Measurements from ENCODE around the gene CPLX3.
A peak's percentile ranks its signal among the peaks of the same experiment; 100 is the strongest.

Gene CPLX3

DNA sequence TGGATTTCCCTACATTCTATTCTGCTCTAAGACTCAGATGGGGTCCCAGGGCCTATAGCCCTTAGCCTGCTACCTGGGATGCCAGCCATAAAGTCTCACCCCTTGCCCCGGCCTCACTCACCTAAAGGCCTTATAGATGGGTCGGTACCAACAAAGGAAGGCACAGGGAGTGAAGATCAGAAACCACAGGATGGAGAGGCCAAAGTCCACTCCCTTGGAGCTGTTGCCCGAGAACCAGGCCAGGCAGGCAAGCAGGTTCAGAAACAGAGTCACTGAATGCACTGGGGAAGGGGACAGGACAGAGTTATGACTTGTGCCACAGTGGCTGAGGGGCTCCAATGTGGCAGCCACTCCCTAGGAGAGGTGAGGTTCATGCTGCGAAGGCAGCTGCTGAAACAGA, 24.0 kb downstream of the CPLX3 start:
- no peak for DNase-seq

DNA sequence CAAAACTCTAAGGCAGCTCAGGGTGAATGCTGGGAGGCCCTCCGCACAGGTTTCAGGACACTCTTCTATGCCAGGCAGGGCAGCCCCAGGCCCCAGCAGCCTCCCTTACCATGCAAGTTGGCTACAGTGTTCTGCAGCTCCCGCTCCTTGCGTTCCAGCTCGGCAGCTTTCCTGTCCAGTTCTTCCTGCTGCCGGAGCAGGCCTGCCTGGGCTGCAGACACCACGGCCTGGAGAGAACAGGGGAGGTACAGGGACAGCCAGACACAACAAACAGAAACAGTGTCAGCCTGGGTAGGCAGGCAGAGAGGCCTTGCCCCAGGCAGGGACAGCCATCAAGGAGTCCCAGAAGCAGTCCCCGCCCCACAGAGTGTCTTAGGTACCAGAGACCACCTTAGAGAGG, 25.5 kb downstream of the CPLX3 start:
- no peak for DNase-seq

DNA sequence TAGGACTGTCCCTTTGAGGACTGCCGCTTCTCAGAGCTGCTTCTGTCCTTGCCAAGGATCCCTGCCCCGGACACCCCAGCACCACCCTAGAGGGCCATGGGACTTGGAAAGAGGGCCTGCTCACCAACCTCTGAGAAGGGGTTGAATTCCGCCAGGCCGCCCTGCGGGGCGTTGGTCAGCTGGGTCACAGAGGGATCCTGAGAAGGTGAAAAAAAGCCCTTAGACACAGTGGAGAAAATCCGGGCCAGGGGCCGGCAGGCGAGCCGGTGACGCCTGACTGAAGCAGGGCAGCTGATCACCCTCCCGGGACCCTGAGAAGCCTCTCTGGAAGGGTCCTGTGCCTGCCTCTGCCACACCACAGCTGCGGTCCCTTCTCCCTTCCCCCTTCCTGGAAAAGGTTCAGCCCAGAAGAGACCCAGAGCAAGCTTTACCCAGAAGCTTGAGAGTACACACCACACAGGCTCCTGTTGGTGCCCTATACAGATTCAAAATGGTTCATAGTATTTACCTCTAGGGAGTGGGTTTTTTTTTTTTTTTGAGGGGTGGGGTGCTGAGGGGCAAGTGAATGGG, 28.1 kb downstream of the CPLX3 start:
- DNase-seq, result no peak

DNA sequence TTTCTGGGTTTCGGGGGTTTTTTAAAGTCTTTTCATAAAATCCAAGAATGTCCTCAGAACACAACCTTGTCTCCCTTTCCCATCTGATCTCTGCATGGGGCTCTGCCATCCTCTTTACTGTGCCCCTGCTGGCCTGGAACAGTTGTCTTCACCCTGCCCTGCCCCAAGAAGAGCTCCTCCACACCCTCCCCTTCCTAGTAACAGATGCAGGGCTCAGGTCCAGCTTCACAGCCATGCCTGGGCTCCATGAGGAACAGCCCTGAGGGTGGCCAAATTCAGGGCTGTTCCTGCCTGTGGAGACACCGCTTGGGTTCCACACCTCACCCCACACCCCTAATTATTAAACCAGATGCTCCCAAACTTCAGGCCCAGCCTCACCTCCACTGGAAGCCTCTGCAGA, 29.4 kb downstream of the CPLX3 start:
- DNase-seq, result peak in 1 of 2 experiments; percentile 48

DNA sequence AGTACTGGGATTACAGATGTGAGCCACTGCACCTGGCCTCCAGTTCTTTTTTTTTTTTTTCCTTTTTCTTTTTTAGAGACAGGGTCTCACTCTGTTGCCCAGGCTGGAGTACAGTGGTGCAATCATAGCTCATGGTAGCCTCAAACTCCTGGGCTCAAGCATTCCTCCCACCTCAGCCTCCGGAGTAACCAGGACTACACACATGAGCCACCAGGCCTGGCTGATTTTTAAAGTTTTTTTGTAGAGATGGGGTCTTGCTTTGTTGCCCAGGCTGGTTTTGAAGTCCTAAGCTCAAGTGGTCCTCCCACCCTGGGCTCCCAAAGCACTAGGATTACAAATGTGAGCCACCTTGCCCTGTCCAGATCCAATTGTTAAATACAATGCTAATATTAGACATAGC, 30.1 kb downstream of the CPLX3 start:
- DNase-seq, result no peak

DNA sequence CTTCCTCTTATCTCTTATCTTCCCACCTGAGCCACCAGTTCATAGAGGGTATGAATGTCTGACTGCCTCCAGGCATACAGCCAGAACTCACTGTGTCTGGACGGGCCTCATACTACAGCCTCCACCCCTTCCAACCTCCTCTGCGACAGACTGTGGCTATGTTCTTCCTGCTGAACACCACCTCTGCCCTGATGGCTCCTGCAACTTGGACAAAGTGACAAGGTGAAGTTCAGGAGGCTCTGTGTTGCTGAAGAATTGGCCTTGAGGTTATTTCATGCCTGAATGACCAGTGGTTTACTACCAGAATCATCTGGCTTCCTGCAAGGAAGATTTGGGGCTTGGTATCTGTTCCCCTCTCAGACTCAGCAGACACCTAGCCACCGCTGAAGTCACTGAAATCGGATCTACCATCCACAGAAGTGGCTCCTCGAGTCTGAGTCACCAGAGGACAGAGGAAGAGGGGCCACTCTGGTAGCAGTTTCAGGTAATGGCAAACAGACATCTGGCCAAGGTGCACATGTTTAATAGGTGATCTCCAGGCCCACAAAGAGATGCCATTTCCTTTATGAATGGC, 30.7 kb downstream of the CPLX3 start:
- no peak for DNase-seq

DNA sequence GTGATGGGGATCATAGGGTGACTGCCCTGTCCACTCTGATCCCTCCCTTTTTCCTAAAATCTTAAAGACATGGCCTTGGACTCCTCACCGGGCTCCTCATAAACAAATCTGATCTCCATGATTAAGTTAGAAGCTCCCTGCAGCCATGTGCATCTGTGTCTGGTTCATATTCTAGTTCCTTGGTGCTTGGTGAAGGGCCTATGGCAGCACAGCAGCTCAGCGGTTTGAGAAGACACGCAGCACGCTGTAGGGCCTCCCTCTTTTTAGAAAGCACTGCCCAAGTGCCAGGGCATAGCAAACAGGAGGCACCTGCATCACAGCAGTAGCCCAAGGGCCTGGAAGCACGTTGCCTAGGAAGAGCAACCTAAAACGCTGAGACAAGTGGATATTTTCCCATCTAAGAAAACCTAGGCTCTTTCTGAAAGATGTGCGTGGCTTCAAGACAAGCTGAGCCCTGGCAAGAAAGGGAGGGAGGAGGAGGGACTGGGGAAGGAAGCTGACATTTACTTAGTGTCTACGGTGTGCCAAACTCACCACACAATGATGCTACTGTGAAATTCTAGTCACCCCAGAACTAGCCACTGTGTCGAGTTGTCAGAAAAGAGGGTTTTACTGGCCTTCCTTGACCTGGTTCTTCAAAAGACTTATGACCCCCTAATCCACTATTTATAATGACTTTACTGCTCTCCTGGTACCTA, 31.4 kb downstream of the CPLX3 start:
- DNase-seq, result no peak

DNA sequence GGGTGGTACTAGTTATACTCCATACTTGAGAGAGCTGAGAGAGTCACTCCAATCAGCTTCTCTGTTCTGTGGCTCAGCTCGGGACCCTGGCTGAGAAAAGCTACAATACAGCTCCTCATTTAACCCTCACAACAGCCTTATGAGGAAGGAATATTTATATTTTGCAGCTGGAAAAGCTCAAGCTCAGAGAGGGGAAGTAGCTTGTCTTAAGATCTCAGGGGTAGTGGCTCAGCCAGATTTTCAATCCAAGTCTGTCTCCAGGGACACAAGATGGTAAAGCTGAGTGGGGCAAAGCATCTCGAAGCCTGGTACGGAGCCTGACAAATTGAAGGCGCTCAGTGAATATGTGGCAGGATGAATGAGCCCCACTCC, 31.9 kb downstream of the CPLX3 start:
- no peak for DNase-seq

DNA sequence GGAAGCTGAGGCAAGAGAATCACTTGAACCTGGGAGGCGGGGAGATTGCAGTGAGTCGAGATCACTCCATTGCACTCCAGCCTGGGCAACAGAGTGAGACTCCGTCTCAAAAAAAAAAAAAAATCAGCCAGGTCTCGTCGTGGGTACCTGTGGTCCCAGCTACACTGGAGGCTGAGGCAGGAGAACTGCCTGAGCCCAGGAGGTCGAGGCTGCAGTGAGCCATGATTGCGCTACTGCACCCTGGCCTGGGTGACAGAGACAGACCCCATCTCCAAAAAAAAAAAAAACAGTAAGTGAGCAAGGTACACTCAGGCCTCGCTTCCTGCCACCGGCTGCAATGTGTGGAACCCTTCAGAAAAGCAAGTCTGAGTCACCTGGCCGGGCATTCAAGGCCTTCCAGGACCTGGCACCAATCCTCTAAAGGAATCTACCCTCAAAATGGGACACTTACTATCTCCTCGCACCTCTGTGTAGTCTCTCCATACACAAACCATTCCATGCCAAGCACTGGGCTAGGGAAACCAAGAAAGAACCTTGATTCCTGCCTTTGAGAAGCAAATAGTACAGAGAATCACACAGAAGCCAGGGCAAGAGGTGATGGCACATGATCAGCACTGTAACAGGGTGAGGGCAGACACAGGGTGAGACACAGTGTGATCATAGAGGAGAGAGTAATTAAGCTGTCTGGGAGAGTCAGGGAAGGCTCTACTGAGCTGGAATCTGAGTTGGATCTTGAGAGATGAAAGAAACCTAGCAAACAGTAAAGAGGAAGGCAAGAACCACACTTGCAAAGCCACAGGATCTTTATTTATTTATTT, 37.0 kb downstream of the CPLX3 start:
- no peak for DNase-seq

DNA sequence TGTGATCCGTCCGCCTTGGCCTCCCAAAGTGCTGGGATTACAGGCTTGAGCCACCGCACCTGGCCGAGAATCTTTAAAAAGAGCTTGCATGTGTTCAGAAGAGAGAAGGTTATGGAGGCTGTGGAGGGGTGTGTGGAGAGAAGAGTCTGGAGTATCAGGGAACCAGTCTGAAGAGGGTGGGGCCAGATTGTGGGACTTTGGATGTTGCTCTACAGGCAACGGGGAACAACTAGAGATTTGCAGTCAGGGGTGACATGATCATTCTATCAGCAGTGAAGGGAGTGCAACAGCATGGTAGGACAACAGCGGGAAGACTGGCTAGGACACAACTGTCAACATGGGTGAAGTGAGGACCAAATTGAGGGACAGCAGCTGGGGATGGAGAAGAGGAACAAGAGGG, 37.9 kb downstream of the CPLX3 start:
- no peak for DNase-seq

DNA sequence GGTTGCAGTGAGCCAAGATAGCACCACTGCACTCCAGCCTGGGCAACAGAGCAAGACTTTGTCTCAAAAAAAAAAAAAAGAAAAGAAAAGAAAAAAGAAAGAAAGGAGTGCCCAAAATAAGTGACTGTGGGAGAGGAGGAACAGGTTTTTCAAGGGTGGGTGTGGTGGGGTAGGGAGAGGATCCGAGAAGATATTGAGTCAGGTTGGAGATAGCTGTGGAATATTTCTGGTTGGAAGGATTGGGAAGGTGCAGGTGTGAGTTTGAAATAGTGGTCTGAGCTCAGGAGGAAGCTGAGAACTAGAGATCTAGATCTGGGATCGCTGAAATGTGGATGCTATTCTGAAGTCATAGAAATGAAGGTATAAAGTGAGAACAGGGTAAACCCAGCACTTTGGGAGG, 38.9 kb downstream of the CPLX3 start:
- DNase-seq, result no peak

DNA sequence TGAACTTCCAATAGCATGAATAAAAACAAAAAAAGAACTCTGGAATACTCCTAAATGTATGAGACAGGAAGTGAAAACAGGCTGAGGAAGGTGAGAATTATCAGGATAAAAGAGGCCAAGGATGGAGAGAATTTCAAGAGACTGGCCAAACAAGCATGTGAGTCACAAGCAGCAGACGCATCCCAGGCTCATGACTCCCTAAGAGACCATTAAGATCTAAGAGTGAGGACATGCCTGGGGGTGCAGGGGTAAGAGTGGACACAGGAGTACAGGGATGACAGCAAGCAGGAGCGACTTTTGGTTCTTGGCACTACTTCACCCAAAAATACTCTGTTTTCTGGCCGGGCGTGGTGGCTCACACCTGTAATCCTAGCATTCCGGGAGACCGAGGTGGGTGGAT, 39.7 kb downstream of the CPLX3 start:
- no peak for DNase-seq

DNA sequence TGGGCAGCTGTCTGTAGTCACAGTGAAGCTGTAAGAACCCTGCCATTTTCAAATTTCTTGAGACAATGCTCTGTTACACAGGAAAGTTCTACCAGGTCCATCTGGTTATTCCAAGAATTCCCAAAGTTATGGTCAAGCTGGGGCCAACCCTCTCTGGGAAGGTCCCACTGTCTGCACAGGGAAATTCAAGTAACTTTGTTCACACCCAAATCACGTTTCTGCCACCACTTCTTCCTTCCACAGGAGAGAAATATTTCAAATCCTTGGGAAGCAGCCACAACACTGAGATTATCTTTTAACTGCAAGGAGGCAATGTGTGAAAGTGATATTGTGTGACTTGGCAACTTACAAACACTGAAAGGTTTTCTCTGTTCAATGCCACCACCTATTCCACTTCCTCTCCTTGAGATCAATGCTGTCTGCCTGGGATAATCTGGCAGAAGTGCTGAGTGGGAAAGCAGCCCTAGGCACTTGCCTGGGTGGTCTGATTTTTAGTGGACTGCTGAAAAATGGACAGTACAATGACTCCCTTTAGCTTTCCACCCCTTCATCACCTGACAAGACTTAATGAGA, 41.1 kb downstream of the CPLX3 start:
- no peak for DNase-seq

DNA sequence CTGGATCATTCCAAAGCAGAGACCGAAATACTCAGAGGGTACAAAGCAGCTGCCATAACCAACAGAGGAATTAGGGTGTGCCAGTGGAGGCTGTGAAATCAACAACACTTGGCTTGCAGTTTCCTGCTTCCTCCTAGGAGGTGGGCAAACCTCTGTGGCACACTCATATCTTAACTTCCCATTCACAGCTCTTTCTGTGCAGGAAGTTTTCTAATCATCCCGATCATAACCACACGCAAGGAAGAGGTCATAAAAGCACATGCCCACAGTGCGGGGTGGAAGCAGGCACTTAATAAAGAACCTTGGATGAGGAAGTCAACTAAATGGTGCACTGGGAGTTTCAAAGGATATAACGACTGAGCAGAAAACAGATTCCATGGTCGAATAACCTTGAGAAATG, 41.6 kb downstream of the CPLX3 start:
- DNase-seq, result no peak

DNA sequence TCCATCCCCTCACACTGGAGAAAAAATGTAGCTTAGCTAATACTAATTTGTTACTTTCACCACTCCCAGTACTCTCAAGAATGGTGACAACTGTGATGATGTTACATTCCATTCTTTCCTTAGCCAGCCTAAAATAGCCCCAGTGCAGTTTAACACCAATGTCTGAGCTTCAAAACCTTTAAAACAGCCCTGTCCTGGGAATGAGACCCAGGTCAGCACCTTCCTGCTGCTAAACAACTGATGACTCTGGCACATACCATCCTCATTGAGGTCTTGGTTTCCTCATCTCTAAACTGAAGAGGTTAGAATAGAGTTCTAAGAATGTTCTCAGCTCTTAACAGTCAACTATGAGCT, 42.9 kb downstream of the CPLX3 start:
- no peak for DNase-seq

DNA sequence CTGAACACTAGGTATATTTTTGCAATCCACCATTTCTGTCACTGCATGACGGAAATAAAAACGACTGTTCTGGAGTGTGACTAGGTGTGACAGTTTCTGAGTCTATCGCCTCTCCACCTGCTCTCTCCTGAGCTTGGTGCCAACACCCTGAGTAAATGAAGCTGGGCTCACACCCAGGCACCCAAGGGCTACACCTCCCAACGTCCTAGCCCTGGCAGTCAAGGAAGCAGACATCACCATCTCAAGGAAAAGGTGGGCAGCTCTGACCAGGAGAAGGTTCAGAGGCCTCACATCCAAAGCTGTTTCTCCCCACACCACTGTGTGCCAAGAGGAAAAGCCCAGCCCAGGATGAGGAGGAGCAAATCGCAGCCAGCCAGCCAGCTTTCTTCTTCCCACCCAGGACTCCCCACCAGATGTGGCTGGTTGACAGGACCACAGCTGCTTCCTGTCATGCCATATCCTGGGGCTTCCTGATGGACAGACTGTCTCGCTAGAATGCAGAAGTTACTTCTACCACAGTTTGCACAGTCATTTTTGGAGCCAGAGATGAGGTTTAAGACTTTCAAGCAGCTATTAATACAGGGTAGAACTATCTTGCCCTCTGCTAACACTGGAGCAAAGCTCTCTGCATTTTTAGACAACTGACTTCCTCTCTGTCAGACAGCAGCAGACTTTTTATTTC, 43.4 kb downstream of the CPLX3 start:
- no peak for DNase-seq

DNA sequence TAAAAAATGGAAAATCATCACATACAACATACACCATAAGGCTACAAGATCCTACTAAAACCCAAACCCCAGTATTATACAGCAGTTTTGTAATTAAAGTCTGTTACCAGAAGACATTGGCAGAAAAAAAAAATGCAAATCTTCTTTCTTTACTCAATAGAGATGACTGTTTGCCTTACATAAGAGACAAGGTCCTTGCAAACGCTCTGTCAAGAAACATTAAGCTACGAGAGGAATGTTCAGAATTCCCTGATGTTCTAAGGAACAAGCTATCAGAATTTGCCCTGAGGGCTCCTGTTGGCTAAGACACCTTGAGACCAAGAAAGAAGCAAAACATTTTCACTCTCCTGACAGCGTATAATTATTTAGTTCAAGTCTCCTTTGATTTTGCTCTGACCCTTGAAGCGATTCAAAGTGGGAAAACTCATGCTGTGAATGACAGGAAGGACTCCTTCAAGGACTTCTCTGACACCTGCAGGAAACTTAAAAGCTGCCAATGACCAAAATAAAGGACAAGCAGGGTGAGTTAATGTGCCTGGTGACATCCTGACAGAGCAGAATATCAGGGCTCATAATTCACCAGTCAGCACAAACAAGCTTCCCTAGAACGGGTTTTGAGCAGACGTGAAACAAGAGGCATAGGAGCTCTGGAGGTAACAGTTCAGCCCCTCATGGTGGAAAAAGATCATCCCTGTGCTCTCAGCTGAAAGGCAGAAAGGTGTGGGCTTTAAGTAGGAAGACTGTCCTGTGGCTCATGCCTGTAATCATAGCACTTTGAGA, 44.2 kb downstream of the CPLX3 start:
- no peak for DNase-seq

DNA sequence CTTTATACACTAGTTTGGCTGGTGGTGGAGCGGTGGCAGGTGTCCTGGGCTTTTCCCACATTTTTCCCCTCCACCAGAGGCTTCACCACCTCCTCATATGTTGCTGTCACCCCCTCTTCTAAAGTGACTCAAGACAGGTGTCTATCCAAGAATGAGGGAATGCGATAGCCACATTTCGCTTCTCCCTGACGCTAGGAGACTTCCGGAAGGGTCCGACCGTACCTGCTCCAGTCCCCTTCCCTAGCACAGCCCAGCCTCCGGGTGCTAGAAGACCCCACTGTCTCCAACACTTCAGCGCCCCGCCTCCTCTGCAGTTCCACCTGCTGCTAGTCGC, 46.2 kb downstream of the CPLX3 start:
- DNase-seq, result no peak

DNA sequence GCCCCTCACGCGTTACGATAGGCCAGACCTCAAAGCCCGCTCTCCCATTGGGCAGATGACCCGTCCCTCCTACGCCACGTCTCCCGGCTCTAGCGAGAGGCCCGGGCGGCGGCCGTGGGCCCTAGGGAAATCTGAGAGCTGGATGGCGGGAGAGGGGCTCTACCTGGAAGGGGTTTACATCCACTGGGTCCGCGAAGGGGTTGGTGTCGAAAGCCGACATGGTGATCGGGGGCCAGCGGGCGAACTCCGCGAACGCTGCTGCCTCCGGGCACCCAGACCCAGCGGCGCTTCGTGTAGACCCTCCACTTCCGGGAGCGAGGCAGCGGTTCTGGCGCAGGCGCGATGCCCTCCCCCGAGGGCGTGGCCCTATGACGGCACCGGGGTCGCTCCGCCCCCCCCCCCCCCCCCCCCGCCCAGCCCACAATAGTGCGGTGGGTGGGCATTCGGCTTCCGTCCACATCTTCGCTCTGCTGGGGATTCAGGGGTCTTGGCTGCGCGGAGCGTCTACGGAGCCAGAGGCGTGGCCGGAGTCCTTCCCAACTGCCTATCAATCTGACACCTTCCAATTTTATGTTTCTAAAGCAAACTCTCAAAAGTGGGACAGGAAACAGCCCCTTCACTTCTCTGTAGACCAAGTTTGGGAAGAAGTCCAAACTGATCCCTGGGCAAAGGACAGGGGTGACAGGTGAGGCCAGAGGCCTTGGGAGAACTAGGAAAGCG, 46.8 kb downstream of the CPLX3 start, which contains the start of gene SCAMP2:
TSS of gene SCAMP2 (minus strand) at position 330 of the 720 bp plus-strand sequence. CDS start at position 220, 110 bp downstream.
- DNase-seq, result peak; percentile 61 to 91

DNA sequence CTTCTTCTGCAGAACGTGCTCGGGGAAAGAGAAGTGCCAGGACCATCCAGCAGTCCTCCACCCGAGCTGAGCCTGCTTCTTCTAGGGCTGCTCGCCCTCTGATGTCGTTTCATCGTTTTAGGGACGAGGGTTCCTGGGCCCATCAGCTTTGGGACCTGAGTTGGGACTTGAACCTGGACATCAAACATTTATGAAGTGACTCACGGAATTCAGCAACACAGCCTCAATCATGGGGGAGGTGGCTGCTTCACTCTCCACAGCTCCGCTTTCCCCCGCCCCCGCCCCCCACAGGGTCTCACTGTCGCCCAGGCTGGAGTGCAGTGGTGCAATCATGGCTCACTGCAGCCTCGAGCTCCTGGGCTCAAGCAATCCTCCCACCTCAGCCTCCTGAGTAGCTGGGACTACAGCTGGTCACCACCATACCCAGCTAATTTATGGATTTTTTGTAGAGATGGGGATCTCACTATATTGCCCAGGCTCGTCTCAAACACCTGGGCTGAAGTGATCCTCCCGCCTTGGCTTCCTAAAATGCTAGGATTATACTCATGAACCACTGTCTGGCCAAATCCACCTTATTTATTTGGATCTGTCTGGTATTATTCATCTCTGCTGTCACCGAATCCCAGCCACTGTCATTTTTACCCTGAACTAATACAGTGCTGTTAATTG, 47.5 kb downstream of the CPLX3 start:
- DNase-seq, result peak in 1 of 2 experiments; percentile 26

DNA sequence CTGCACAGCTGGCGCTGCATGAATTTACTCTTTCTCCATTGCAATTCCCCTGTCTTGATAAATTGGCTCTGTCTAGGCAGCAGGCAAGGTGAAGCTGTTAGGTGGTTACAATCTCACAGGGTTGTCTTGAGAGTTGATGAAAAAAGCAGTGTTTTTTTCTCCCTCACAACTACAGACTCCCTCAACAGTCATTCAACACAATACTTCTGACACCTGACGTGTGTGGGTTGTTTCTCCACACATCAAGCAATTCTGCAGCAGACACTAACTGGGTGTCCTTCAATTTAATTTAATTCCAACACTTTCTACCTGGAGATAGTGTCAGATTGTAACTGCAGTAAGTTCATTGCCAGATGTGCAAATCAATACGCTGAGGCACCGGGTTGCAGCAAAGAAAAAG, 51.8 kb downstream of the CPLX3 start:
- DNase-seq, result no peak
